GM19468 (cell line): ENCODE data around the gene IFITM1.
"Not testable (repeated sequence)": the region's sequence is repeated elsewhere in the genome, so short reads cannot be mapped to it uniquely, and the experiment has no call there.

Experiments
- ATAC-seq: cut with Tn5 transposase; IDR thresholded peaks from one replicate; pipeline ENCODE4 v1.9.1; 2021; ENCODE audit warnings: mild to moderate bottlenecking, moderate library complexity, moderate number of reproducible peaks; ENCODE audit not compliant: unreplicated experiment; ENCODE audit errors: extremely low read depth

Gene IFITM1

DNA sequence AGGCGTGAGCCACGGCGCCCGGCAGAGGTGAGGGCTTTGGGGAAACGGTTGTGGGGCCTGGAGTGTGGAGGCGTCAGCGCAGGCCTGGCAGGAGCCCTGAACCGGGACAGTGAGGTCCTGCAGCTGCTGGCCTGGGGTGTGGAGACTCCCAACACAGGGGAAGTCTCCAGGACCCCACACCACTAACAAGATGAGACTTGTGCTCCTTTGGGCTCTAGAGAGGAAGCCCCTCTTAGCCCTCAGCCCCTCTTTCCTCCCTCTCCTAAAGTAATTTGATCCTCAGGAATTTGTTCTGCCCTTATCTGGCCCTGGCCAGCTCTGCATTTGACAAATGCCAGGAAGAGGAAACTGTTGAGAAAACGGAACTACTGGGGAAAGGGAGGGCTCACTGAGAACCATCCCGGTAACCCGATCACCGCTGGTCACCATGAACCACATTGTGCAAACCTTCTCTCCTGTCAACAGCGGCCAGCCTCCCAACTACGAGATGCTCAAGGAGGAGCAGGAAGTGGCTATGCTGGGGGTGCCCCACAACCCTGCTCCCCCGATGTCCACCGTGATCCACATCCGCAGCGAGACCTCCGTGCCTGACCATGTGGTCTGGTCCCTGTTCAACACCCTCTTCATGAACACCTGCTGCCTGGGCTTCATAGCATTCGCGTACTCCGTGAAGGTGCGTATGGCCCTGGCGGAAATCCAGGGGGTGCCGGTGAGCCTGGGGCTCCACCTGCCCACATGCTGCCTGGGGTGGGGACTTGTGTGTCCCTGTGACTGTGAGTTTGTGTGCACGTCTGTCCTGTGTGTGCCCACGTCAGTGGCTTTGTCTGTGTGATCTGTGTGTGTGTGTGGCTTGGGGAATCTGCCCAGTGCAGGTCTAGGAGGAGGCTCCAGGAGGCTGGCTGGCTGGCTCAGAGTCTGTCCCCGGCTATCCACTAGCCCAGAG, 5.8 kb upstream of the IFITM1 start, which contains the start of gene IFITM2:
IFITM2 (plus strand) TSS at position 51 of the 943 bp plus-strand sequence; CDS start at position 428, 377 bp downstream.
- not testable (repeated sequence) for ATAC-seq

DNA sequence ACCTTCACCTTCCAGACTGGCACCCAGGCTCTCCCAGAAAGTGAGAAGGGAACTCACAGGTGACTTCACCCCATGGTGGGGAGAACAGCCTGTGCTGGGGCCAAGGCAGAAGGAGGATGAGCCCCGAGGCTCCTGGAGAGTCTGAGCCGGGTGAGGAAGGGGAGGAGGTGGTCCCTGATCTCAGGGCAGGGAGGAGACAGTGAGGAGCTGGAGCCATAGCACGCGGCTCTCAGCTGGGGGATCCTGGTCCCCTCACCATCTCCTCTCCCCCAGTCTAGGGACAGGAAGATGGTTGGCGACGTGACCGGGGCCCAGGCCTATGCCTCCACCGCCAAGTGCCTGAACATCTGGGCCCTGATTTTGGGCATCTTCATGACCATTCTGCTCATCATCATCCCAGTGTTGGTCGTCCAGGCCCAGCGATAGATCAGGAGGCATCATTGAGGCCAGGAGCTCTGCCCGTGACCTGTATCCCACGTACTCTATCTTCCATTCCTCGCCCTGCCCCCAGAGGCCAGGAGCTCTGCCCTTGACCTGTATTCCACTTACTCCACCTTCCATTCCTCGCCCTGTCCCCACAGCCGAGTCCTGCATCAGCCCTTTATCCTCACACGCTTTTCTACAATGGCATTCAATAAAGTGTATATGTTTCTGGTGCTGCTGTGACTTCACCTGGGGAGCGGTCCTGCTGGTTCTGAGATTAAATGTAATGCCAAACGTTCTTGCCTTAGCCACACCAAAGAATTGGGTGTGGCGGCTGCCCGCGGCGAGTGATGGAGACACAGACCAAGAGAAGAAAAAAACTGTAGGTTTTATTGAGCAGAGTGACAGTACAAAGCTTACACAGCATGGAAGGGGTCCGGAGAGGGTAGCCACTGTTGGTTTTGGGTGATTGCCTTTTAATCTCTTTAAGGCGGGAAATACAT, 4.8 kb upstream of the IFITM1 start:
- ATAC-seq: not testable (repeated sequence)

DNA sequence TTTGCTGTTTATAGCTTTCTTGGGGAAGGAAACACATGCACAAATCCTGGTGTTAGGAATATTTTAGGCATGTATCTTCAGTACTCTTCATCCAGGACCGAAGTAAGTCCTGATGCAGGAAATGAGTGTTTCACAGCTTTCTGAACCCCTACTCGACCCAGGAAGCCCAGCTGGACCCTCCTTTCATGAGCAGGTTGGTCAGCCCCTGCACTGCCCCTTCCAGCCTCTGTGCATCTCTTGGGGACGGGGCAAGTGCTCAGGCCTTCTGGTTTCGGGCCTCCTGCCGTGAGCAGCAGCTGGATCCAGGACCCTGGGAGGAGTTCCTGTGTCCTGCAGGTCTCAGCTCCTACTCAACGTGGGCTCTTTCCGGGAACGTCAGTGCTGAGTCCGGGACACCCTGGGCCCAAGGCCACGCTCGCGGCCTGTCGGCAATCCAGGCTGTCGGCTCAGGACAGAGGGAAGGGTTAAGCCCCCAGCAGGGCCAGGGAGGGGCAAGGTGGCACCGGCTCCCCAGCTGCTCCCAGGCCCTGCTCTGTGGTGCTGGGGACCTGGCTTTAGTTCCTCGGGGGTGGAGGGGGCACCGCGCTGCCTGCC, 3.8 kb upstream of the IFITM1 start:
- ATAC-seq: not testable (repeated sequence)

DNA sequence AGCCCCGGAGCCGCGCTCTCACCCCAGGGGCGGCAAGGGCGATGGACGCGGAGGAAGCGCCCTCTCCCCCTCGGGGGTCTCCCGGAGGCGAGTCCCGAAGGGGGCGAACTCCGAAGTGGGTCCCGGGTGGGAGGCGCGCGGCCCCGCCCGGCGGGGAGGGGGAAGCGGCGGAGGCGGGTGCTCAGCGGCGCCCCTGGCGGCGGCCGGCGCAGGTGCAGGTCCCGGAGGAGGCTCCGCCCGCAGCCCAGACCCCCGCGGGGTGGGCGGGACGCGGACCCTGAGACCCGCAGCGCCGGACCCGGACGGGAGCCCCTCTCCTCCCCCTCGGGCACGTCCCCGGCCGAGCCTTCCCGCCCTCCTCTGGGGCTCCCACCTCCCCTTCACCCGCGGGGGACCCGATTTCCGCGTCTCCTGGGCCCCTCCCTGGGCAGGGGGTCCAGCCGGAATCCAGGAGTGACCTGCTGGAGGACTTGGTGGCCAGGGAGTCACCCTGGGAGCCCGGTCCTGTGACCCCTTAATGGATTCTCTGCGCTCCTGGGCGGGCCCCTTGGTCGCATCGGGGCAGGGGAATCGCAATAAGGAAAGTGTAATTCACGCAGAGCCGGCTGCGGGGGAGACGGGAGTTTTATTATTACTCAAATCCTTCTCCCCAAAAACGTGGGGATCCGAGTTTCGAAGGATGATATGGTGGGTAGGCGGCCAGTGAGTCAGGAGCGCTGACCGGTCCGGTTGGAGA, 2.7 kb upstream of the IFITM1 start:
- ATAC-seq: not testable (repeated sequence)

DNA sequence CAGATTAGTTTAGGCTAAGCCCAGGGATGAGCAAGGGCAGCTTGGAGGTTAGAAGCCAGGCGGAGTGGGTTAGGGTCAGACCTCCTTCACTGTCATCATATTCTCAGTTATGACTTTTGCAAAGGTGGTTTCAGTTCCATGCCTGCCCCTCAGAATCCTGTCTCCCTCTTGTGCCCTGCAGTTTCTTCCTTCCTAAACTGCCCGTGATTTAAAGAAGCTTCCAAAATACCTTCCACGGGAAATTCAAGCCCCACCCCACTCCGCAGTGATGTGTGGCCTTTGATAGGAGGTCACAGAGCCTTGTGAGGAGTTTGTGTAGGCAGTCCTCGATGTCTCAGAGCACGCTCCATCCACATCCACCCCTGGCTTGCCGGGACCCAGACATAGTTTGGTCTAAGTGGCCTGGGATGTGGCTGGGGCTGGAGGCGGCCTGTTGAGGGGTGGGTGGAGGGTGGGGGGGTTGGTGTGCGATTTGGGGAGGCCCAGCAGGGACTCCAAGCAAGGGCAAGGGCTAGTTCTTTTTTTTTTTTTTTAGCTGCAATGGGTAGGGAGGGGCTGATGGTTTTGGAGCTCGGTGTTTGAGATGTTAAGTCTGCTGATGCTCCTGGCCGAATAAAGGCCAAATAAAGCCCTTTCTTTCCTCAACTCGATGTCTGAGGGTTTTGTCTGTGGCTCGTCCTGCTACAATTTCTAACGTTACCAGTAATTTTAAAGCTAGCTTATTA, 1.6 kb upstream of the IFITM1 start:
- ATAC-seq: no peak

DNA sequence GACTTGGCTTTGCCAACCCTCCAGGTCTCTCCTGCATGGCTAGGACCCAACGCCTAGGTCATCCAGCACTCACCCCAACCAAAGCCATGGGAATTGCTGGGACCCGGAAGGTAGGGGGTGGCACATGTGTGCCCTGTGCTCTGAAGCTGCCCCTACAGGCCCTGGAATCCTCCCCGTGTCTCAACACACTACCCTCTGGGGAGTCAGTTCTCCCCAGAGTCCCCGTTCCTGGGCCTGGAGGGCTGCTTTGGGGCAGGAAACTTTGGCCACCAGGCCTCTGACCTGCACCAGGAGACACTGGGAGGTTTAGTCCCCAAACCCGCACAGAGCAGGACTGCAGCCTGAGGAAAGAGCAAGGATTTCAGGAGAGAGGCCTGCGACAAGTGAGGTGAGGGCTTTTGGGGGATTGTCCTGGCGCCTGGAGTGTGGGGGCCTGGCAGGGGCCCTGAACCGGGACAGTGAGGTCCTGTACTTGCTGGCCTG, 495 bp upstream of the IFITM1 start:
- no peak for ATAC-seq

DNA sequence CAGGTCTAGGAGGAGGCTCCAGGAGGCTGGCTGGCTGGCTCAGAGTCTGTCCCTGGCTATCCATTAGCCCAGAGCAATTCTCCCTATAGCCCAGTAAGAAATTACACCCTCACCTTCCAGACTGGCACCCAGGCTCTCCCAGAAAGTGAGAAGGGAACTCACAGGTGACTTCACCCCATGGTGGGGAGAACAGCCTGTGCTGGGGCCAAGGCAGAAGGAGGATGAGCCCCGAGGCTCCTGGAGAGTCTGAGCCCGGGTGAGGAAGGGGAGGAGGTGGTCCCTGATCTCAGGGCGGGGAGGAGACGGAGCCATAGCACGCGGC, 675 bp downstream of the IFITM1 start:
- not testable (repeated sequence) for ATAC-seq

DNA sequence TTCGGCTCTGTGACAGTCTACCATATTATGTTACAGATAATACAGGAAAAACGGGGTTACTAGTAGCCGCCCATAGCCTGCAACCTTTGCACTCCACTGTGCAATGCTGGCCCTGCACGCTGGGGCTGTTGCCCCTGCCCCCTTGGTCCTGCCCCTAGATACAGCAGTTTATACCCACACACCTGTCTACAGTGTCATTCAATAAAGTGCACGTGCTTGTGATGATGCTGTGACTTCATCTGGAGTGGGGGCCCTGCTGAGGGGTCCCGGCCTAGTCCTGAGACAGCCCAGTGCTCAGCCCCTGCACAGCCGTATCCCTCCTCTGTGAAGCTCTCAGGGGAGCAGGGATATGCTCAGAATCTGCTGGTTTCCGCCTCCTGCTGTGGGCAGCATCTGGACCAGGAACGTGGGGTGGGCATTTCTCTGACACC, 1.2 kb downstream of the IFITM1 start:
- no peak for ATAC-seq

DNA sequence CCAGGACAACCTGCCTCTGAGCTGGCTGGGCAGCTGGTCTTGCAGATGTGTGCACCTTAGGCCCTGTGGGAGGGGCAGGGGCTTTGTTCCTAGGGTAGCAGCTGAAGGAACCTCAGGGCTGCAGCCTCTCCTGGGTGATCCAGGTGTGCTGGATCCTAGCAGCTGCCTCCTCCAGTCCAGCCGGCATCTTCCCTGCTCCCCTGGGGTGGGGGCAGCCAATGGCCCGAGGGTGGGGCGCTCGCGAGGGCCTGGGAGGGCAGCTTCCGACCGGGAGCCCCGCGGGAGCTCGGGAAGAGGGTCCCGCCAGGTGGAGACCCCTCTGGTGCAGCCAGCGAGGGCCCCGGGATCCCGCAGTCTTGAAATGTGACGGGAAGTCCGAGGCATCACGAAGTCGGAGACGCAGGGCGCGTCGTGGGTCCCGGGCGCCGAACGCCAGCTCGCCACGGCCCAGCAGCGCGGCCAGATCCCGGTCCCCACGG, 1.7 kb downstream of the IFITM1 start:
- ATAC-seq: no peak

DNA sequence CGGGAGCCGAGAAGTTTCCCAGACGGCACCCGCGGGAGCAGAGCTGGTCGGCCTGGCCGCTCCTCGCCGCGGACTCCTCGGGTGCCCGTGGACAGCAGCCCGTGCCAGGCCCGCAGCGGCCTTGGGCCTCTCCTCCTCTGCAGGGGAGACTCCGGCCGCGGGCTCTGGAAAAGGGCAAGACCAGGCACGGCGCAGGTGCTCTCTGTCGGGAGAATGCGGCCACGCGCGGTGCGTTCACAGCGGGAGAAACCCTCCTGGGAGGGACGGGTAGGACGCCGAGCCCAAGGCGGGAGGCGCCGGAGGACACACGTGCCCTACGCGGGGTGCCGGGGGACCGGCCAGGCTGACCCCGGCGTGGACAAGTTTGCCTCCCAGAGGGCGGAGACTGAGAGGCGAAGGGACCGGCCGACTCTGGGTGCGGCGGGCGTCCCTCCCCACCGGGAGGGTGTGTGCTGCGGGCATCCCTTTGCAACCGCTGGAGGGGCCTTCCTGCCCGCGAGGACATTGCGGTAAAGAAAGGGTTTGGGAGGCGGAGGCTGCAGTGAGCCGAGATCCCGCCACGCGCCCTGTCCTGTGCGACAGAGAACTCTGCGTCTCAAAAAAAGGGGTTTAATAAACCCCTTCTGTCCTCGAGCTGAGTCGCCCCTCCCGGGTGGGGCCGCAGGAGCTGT, 2.3 kb downstream of the IFITM1 start:
- no peak for ATAC-seq

DNA sequence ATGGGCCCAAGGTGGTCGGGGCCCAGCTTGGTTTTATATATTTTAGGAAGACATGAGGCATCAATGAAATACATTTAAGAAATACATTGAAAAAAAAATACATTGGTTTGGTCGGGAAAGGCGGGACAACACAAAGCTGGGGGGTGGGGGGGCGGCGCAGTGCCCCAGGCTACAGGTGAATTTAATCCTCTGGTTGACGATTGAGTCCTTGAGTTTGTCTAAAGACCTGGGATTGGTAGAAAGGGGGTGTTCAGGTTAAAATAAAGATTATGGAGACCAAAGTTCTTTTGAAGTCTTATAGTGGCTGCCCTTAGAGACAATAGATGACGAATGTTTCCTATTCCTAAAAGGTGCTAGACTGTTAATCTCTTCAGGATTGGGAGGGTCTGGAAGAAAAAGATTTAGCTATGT, 3.1 kb downstream of the IFITM1 start:
- no peak for ATAC-seq

DNA sequence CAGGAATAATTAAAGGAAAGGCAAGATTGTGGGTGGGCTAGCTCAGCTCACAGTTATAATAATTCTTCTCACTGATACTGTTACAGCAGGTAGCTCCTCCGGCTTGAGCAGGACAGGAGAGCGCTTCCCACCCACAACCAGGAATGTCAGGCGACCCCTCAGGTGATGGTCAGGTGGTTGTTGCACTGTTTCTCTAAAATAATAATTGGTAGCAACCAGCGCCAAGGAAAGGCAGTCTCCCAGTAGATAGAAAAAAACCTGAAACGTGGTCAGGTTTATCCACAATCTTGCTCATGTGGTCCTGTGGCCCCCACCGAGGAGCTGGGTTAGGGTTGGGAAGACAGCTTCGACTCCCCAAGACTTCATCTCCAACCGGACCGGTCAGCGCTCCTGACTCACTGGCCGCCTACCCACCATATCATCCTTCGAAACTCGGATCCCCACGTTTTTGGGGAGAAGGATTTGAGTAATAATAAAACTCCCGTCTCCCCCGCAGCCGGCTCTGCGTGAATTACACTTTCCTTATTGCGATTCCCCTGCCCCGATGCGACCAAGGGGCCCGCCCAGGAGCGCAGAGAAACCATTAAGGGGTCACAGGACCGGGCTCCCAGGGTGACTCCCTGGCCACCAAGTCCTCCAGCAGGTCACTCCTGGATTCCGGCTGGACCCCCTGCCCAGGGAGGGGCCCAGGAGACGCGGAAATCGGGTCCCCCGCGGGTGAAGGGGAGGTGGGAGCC, 4.0 kb downstream of the IFITM1 start:
- ATAC-seq: not testable (repeated sequence)

DNA sequence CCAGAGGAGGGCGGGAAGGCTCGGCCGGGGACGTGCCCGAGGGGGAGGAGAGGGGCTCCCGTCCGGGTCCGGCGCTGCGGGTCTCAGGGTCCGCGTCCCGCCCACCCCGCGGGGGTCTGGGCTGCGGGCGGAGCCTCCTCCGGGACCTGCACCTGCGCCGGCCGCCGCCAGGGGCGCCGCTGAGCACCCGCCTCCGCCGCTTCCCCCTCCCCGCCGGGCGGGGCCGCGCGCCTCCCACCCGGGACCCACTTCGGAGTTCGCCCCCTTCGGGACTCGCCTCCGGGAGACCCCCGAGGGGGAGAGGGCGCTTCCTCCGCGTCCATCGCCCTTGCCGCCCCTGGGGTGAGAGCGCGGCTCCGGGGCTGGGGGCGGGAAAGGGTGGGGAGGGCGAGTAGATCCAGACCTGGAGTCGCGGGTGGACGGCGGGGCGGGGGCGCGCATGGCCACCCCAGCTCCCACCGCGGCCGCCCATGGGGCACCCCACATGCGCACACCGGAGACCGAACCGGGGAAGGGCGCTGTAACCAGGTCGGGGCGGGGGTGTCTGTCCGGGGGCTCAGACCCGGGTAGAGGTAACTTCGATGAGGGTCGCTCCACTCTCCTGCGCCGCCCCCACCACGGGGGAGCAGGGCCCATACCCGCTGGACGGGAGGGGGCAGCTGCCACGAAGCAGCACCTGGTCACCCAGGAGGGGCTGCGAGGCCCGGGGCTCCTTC, 4.7 kb downstream of the IFITM1 start:
- not testable (repeated sequence) for ATAC-seq

DNA sequence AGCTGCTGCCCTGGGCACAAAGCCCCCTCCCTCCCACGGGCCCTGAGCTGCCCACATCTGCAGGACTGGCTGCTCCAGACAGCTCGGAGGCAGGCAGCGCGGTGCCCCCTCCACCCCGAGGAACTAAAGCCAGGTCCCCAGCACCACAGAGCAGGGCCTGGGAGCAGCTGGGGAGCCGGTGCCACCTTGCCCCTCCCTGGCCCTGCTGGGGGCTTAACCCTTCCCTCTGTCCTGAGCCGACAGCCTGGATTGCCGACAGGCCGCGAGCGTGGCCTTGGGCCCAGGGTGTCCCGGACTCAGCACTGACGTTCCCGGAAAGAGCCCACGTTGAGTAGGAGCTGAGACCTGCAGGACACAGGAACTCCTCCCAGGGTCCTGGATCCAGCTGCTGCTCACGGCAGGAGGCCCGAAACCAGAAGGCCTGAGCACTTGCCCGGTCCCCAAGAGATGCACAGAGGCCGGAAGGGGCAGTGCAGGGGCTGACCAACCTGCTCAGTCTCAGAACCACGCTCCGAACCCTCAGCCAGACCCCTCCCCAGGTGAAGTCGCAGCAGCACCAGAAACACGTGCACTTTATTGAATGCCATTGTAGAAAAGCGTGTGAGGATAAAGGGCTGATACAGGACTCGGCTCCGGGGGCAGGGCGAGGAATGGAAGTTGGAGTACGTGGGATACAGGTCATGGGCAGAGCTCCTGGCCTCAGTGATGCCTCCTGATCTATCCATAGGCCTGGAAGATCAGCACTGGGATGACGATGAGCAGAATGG, 5.5 kb downstream of the IFITM1 start:
- ATAC-seq: not testable (repeated sequence)

DNA sequence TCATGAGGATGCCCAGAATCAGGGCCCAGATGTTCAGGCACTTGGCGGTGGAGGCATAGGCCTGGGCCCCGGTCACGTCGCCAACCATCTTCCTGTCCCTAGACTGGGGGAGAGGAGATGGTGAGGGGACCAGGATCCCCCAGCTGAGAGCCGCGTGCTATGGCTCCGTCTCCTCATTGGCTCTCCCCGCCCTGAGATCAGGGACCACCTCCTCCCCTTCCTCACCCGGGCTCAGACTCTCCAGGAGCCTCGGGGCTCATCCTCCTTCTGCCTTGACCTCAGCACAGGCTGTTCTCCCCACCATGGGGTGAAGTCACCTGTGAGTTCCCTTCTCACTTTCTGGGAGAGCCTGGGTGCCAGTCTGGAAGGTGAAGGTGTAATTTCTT, 6.0 kb downstream of the IFITM1 start:
- not testable (repeated sequence) for ATAC-seq

DNA sequence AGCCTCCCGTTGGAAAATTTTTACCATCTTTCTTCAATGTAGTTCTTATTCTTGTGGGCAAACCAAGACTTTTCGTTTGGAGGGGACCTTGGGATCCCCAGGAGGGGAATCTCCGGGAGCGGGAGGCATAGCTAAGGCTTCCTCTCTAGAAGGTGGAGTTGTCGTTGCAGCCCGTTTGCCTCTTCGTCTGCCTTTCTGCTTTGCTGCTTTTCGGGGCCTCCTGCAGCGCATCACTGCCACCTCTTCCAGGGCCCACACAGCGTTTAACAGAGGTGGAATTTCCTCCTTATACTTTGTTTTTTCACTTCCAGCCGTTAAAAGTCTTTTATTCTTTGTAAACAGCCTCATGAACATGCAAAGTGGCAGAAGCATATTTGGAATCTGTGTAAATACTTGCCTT, 10.3 kb downstream of the IFITM1 start:
- no peak for ATAC-seq
